ENCODE results near the gene RASSF4. TPM values are rescaled to one million over a fixed set of nuclear protein-coding genes. Genes with fewer than 3 reads are reported as not detected.
A peak's percentile ranks its signal among the peaks of the same experiment; 100 is the strongest.

The RASSF4 gene
- total and polyA plus RNA-seq, 11 donors = 48.3 to 125 (median 78.9) TPM

GRCh38 chr10:44960088-44960460 is 472 bp downstream of the RASSF4 start:
- ATAC-seq (no peak), DNase-seq (no peak)
- intact Hi-C loops (cut with DNase I) = no loop called here
- peaks cover 0 to 6% (median 0%) of the 10 kb centered on the region in 12 donors for H3K9me3 ChIP-seq
- H3K4me1 ChIP-seq = peaks cover 12 to 93% (median 70%) of the 10 kb centered on the region in 12 donors
- H3K4me3 ChIP-seq = peak overlapping the region; percentile 45 to 90 (median 76)
- WGBS, 4 donors = 21 to 27% (median 24%) methylated on average over 7 to 8 of the region's 8 CpGs
- no peak for TF ChIP-seq POLR2A (IDR thresholded peaks at IDR 0.05)
- TF ChIP-seq CTCF (IDR thresholded peaks at IDR 0.05) = no peak
- peaks cover 0 to 13% (median 0%) of the 10 kb centered on the region in 9 donors for H3K36me3 ChIP-seq
- peak overlapping the region; percentile 83 to 98 (median 94) for H3K27ac ChIP-seq
- no peaks in the 10 kb centered on the region for H3K27me3 ChIP-seq

GRCh38 chr10:44960482-44961229 is 1.1 kb downstream of the RASSF4 start:
- ATAC-seq (no peak), DNase-seq (peak in 2 of 5 donors; percentile 19 to 31)
- Histone ChIP-seq H3K4me1 (peaks cover 15 to 93% (median 72%) of the 10 kb centered on the region in 12 donors), H3K9me3 (peaks cover 0 to 6% (median 0%) of the 10 kb centered on the region in 12 donors), H3K27ac (peak overlapping the region; percentile 83 to 98 (median 94)), H3K4me3 (peak overlapping the region; percentile 45 to 90 (median 76)), H3K36me3 (peaks cover 0 to 9% (median 0%) of the 10 kb centered on the region in 9 donors), H3K27me3 (no peaks in the 10 kb centered on the region)
- 35 to 43% (median 40%) methylated on average over 6 to 7 of the region's 7 CpGs for WGBS, 4 donors
- intact Hi-C loops (cut with DNase I) = no loop called here
- TF ChIP-seq POLR2A (IDR thresholded peaks at IDR 0.05) (no peak), CTCF (IDR thresholded peaks at IDR 0.05) (no peak)

GRCh38 chr10:44961230-44961571 is 1.6 kb downstream of the RASSF4 start:
- Histone ChIP-seq H3K36me3 (peaks cover 0 to 4% (median 0%) of the 10 kb centered on the region in 9 donors), H3K4me1 (peaks cover 19 to 93% (median 73%) of the 10 kb centered on the region in 12 donors), H3K4me3 (peak overlapping the region; percentile 12 to 90 (median 76)), H3K27me3 (no peaks in the 10 kb centered on the region), H3K9me3 (peaks cover 0 to 6% (median 0%) of the 10 kb centered on the region in 12 donors), H3K27ac (peak overlapping the region; percentile 83 to 98 (median 94))
- TF ChIP-seq CTCF (IDR thresholded peaks at IDR 0.05) (no peak), POLR2A (IDR thresholded peaks at IDR 0.05) (no peak)
- DNase-seq = peak in 1 of 5 donors; percentile 11
- intact Hi-C loops (cut with DNase I) = no loop called here
- no peak for ATAC-seq
- WGBS, 4 donors = 26 to 57% (median 34%) methylated on average over 4 of the region's 4 CpGs

- Histone ChIP-seq H3K4me1 (peaks cover 23 to 94% (median 80%) of the 10 kb centered on the region in 12 donors), H3K4me3 (peak overlapping the region in 9 of 12 donors; percentile 62 to 90 (median 77)), H3K9me3 (no peaks in the 10 kb centered on the region), H3K27me3 (no peaks in the 10 kb centered on the region), H3K36me3 (no peaks in the 10 kb centered on the region), H3K27ac (peak overlapping the region; percentile 83 to 98 (median 94))
- ATAC-seq (no peak), DNase-seq (peak in 1 of 5 donors; percentile 16)
- TF ChIP-seq POLR2A (IDR thresholded peaks at IDR 0.05) (no peak), CTCF (IDR thresholded peaks at IDR 0.05) (no peak)
- intact Hi-C loops (cut with DNase I) = no loop called here
- 42 to 62% (median 59%) methylated on average over 11 of the region's 11 CpGs for WGBS, 4 donors
Measured at GRCh38 chr10:44961931-44962750, 2.5 kb downstream of the RASSF4 start.

Measured in heart left ventricle (tissue), 16 donors.